Endothelial cell of umbilical vein (primary cell): ENCODE results near the gene STAB1. TPM values are rescaled to one million over a fixed set of nuclear protein-coding genes. Genes with fewer than 3 reads are reported as not detected.

Source experiments
- BruUV-seq: library from RNA; stranded (reverse); fragments of 400-500 nt; replicated peaks from 2 replicates; lab custom pipeline; 2021; lab: Mats Ljungman, UMichigan
- CTCF ChIA-PET: fragments of 300-600, 350-600 bp; sonication (Branson Sonifier 250); formaldehyde crosslinking; loops from one replicate; lab custom pipeline; 2021; ENCODE audit warnings: antibody characterized with exemption, inconsistent platforms; lab: Charles Lee
- POLR2A ChIA-PET: fragments of 300-600, 350-600 bp; sonication (Branson Sonifier 250); formaldehyde crosslinking; loops from one replicate; lab custom pipeline; 2021; ENCODE audit warnings: antibody characterized with exemption, inconsistent platforms; lab: Charles Lee
- DNase-seq: peaks from one replicate; pipeline ENCODE4 v3.0.0-alpha.2; 2011; ENCODE audit warnings: low read depth, low spot score
- FAIRE-seq: peaks from 2 replicates; lab custom pipeline; 2011; peaks lifted over from hg19 to GRCh38; lab: Jason Lieb, UNC
- H2AFZ ChIP-seq: 2 replicates; pipeline ENCODE4 v1.6.0; 2012; ENCODE audit warnings: low read depth, low read length, control low read depth, inconsistent platforms
- H3K27ac ChIP-seq: 2 replicates; pipeline ENCODE4 v1.5.1; 2011; ENCODE audit warnings: low read depth, mild to moderate bottlenecking, control low read depth, low read length, moderate library complexity; ENCODE audit not compliant: insufficient read depth
- H3K27me3 ChIP-seq, 2 experiments: 2 replicates each; pipeline versions ENCODE4 v1.6.0 to v1.6.1; 2011; ENCODE audit warnings: low read length in 2 of 2, mixed read lengths in 1 of 2; ENCODE audit not compliant: control insufficient read depth in 2 of 2, insufficient read depth in 2 of 2
- H3K36me3 ChIP-seq, 2 experiments: 2 replicates in 1 of 2; 3 replicates in 1 of 2; pipeline ENCODE4 v1.5.1; 2011; ENCODE audit warnings: low read length in 2 of 2, mild to moderate bottlenecking in 1 of 2, moderate library complexity in 1 of 2; ENCODE audit not compliant: control insufficient read depth in 2 of 2, insufficient read depth in 2 of 2; ENCODE audit errors: extremely low read depth in 1 of 2
- H3K4me1 ChIP-seq: 3 replicates; pipeline ENCODE4 v1.5.1; 2011; ENCODE audit warnings: mild to moderate bottlenecking, low read length; ENCODE audit not compliant: control insufficient read depth, insufficient read depth; ENCODE audit errors: extremely low read depth
- H3K4me2 ChIP-seq: 2 replicates; pipeline ENCODE4 v1.6.1; 2011; ENCODE audit warnings: low read length, control low read depth, mixed read lengths; ENCODE audit not compliant: insufficient read depth
- H3K4me3 ChIP-seq, 3 experiments: fragments of 200-600 bp in 1 of 3; sonication (generic), shearing (Covaris generic) in 1 of 3; replicated peaks in 1 of 3; 2 replicates each; pipeline ENCODE4 v1.5.1; 2011 to 2016; ENCODE audit warnings: control low read depth in 3 of 3, low read length in 3 of 3, mild to moderate bottlenecking in 2 of 3, inconsistent platforms in 1 of 3, low read depth in 1 of 3, moderate library complexity in 1 of 3; ENCODE audit not compliant: insufficient read depth in 1 of 3
- H3K79me2 ChIP-seq: 2 replicates; pipeline ENCODE4 v1.6.0; 2012; ENCODE audit warnings: low read length, inconsistent platforms; ENCODE audit not compliant: control insufficient read depth, insufficient read depth
- H3K9ac ChIP-seq: replicated peaks from 2 replicates; pipeline ENCODE3; 2011; ENCODE audit warnings: low read length, control low read depth; ENCODE audit not compliant: insufficient read depth; ENCODE audit errors: extremely low read depth
- H3K9me1 ChIP-seq: replicated peaks from 3 replicates; pipeline ENCODE4 v1.6.0; 2011; ENCODE audit warnings: mild to moderate bottlenecking, low read length; ENCODE audit not compliant: control insufficient read depth, insufficient read depth; ENCODE audit errors: extremely low read depth
- H3K9me3 ChIP-seq: replicated peaks from 2 replicates; pipeline ENCODE4 v1.5.1; 2012; ENCODE audit warnings: low read length, inconsistent platforms; ENCODE audit not compliant: control insufficient read depth, insufficient read depth
- H4K20me1 ChIP-seq: replicated peaks from 2 replicates; pipeline ENCODE3; 2011; ENCODE audit warnings: mild to moderate bottlenecking, low read length; ENCODE audit not compliant: control insufficient read depth, insufficient read depth; ENCODE audit errors: extremely low read depth
- CTCF ChIP-seq, 2 donors: IDR thresholded peaks; 1 replicate in 1 of 2; 2 replicates in 1 of 2; pipeline ENCODE4 v1.5.1; 2011; ENCODE audit warnings: low read length in 2 of 2, mild to moderate bottlenecking in 2 of 2, moderate library complexity in 2 of 2, control low read depth in 1 of 2, inconsistent platforms in 1 of 2, low read depth in 1 of 2; ENCODE audit not compliant: insufficient read depth in 1 of 2; ENCODE audit errors: extremely low read depth in 1 of 2
- EZH2 ChIP-seq: IDR thresholded peaks from 2 replicates; pipeline ENCODE4 v1.6.1; 2012; ENCODE audit warnings: borderline replicate concordance, low read depth, mild to moderate bottlenecking, moderate library complexity, low read length, inconsistent platforms; ENCODE audit not compliant: severe bottlenecking
- FOS ChIP-seq: IDR thresholded peaks from 2 replicates; pipeline ENCODE4 v1.6.1; 2011; ENCODE audit warnings: mild to moderate bottlenecking, low read length, moderate library complexity, borderline replicate concordance; ENCODE audit not compliant: insufficient read depth
- GATA2 ChIP-seq: IDR thresholded peaks from 2 replicates; pipeline ENCODE4 v1.7.0; 2011; ENCODE audit warnings: low read depth, mild to moderate bottlenecking, moderate library complexity, mixed read lengths, low read length; ENCODE audit not compliant: insufficient read length, insufficient read depth
- JUN ChIP-seq: IDR thresholded peaks from 2 replicates; pipeline ENCODE4 v1.6.1; 2011; ENCODE audit warnings: borderline replicate concordance, low read depth; ENCODE audit not compliant: insufficient read length, insufficient read depth
- MYC ChIP-seq: IDR thresholded peaks from one replicate; pipeline ENCODE4 v1.6.1; 2011; ENCODE audit warnings: mild to moderate bottlenecking, low read depth, low read length
- POLR2A ChIP-seq: IDR thresholded peaks from 2 replicates; pipeline ENCODE4 v1.6.1; 2012; ENCODE audit warnings: low read depth, mild to moderate bottlenecking, control low read depth, low read length
- POLR2AphosphoS5 ChIP-seq: IDR thresholded peaks from 2 replicates; pipeline ENCODE4 v1.6.1; 2012; ENCODE audit warnings: low read depth, mild to moderate bottlenecking, control low read depth, low read length, moderate library complexity; ENCODE audit not compliant: insufficient read depth
- dilution Hi-C: fragments of 300-500 bp; cut with MboI; formaldehyde crosslinking; loops from one replicate; pipeline ENCODE4 v1.15.0; 2019; ENCODE audit warnings: low sequenced_read_pairs; ENCODE audit not compliant: extremely low pct_ligation_motif_present
- intact Hi-C: fragments of 100-400 bp; cut with micrococcal nuclease; formaldehyde crosslinking; loops from one replicate; pipeline ENCODE4 v1.10.0; 2022
- polyA plus RNA-seq, 4 experiments: library from polyadenylated mRNA; depleted of rRNA in 3 of 4; stranded (reverse) in 3 of 4; unstranded in 1 of 4; fragments of >200 nt; gene quantifications; 2 replicates each; pipeline versions ENCODE4 v1.2.1 to v1.2.3, GENCODE V29; 2011 to 2012; ENCODE audit warnings: missing spikeins in 1 of 4
- total RNA-seq: library from RNA; stranded (reverse); gene quantifications from 2 replicates; pipeline ENCODE4 v1.2.3, GENCODE V29; 2021
- TF ChIP-seq, protein P1 (sequence below): IDR thresholded peaks from 2 replicates; pipeline ENCODE4 v1.6.1; 2011; ENCODE audit not compliant: insufficient read depth, insufficient read length

The STAB1 gene
- total and polyA plus RNA-seq, 2 donors (not counting 3 experiments of a cell fraction or from before 2014, with no cell fraction given) = 369 TPM

- Histone ChIP-seq H3K4me2 (no peak overlapping the region), H3K9ac (no peak overlapping the region), H2AFZ (no peak overlapping the region), H4K20me1 (no peaks in the 10 kb centered on the region), H3K27ac (no peak overlapping the region), H3K4me3 (no peak overlapping the region), H3K9me3 (no peaks in the 10 kb centered on the region), H3K9me1 (no peaks in the 10 kb centered on the region), H3K4me1 (peaks cover 39% of the 10 kb centered on the region), H3K27me3 (no peaks in the 10 kb centered on the region), H3K36me3 (peaks cover 4 to 17% of the 10 kb centered on the region in 2 experiments), H3K79me2 (peaks cover 62% of the 10 kb centered on the region)
- no peak for DNase-seq
- ChIA-PET CTCF (interaction anchor here (0.9 to 2.4 kb wide), 3 partner anchors 13 to 34 kb away, joined by 3 to 8 read pairs (median 4); no protein-coding TSS in a partner anchor), POLR2A (interaction anchor here (0.5 to 1.2 kb wide), 2 partner anchors 13 to 84 kb away, joined by 3 to 16 read pairs; no protein-coding TSS in a partner anchor)
- dilution Hi-C loops (no loop called here), intact Hi-C loops (loop anchor here (5.0 kb wide), 1 partner anchor 41 kb away; the partner anchor contains the start of gene NISCH)
- BruUV-seq = no TSS peak
- FAIRE-seq = peak; percentile 12
- TF ChIP-seq CTCF (IDR thresholded peaks at IDR 0.05; ENCODE audit: extremely low read depth in 1 of 2, insufficient read depth in 1 of 2, low read depth in 1 of 2, low read length in 2 of 2) = no peak
- TF ChIP-seq JUN = no peak
Measured at GRCh38 chr3:52498137-52499054, 3.3 kb downstream of the STAB1 start.

DNA sequence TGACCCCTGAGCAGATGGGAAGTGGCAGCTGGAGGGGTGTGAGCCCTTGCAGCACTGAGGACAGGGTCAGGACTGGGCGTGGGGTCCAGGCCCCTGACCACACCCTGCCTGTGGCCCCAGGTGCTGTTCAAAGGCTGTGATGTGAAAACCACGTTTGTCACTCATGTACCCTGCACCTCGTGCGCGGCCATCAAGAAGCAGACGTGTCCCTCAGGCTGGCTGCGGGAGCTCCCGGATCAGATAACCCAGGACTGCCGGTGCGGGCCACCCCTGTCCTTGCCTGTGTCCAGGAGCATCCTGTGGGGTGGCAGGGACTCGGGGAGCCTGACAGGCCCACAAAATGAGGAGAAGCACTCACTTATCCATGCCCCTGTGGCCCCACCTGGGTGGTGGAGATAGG is 5.9 kb downstream of the STAB1 start:
- Histone ChIP-seq H2AFZ (no peak overlapping the region), H3K36me3 (peaks cover 14 to 42% of the 10 kb centered on the region in 2 experiments), H3K9ac (no peak overlapping the region), H3K27me3 (no peaks in the 10 kb centered on the region), H4K20me1 (no peaks in the 10 kb centered on the region), H3K4me3 (no peak overlapping the region), H3K4me1 (peaks cover 20% of the 10 kb centered on the region), H3K4me2 (no peak overlapping the region), H3K9me1 (no peaks in the 10 kb centered on the region), H3K79me2 (peaks cover 56% of the 10 kb centered on the region), H3K9me3 (no peaks in the 10 kb centered on the region), H3K27ac (no peak overlapping the region)
- no TSS peak for BruUV-seq
- dilution Hi-C loops = no loop called here
- DNase-seq (no peak), FAIRE-seq (no peak)
- intact Hi-C loops = no loop called here
- CTCF ChIA-PET = no interaction called here
- TF ChIP-seq, protein P1, sequence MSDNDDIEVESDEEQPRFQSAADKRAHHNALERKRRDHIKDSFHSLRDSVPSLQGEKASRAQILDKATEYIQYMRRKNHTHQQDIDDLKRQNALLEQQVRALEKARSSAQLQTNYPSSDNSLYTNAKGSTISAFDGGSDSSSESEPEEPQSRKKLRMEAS = no peak
- no peak for TF ChIP-seq CTCF (IDR thresholded peaks at IDR 0.05; ENCODE audit: extremely low read depth in 1 of 2, insufficient read depth in 1 of 2, low read depth in 1 of 2, low read length in 2 of 2)
- no peak for TF ChIP-seq JUN
- TF ChIP-seq FOS = no peak
- TF ChIP-seq GATA2 = no peak
- TF ChIP-seq POLR2AphosphoS5 = no peak
- TF ChIP-seq MYC = no peak
- TF ChIP-seq EZH2 = no peak
- TF ChIP-seq POLR2A = no peak
- POLR2A ChIA-PET = no interaction called here
